Neural cell (in vitro differentiated cells): ENCODE measurements around the gene PFKFB1.

Source experiments
- EP300 ChIP-seq: fragments of 450-650 bp; conservative IDR thresholded peaks from 2 replicates; pipeline ENCODE4 v1.6.1; 2014; ENCODE audit warnings: antibody characterized with exemption, mild to moderate bottlenecking, moderate library complexity; ENCODE audit not compliant: poor library complexity, severe bottlenecking
- EZH2 ChIP-seq: fragments of 200-600, 300-800 bp; shearing (Covaris generic), sonication (generic); IDR thresholded peaks from 2 replicates; pipeline ENCODE4 v1.6.1; 2014; ENCODE audit warnings: antibody characterized with exemption, low read length, borderline replicate concordance, mild to moderate bottlenecking; ENCODE audit not compliant: insufficient read depth, poor library complexity, severe bottlenecking
- MXI1 ChIP-seq: fragments of 450-650 bp; conservative IDR thresholded peaks from 2 replicates; pipeline ENCODE4 v1.6.1; 2014; ENCODE audit warnings: antibody characterized with exemption, mild to moderate bottlenecking; ENCODE audit not compliant: poor library complexity, severe bottlenecking
- RAD21 ChIP-seq: fragments of 450-650 bp; conservative IDR thresholded peaks from 2 replicates; pipeline ENCODE4 v1.6.1; 2014; ENCODE audit warnings: antibody characterized with exemption, mild to moderate bottlenecking, moderate library complexity
- SMC3 ChIP-seq: fragments of 450-650 bp; conservative IDR thresholded peaks from 2 replicates; pipeline ENCODE4 v1.6.1; 2014; ENCODE audit warnings: antibody characterized with exemption, mild to moderate bottlenecking, moderate library complexity; ENCODE audit not compliant: poor library complexity
- TAF1 ChIP-seq: IDR thresholded peaks from 2 replicates; pipeline ENCODE4 v1.6.1; 2012; ENCODE audit warnings: low read depth
- TF ChIP-seq, protein P1 (sequence below): fragments of 450-650 bp; IDR thresholded peaks from 2 replicates; pipeline ENCODE4 v1.5.1; 2014; ENCODE audit warnings: antibody characterized with exemption, mild to moderate bottlenecking, moderate library complexity; ENCODE audit not compliant: poor library complexity, severe bottlenecking
- TF ChIP-seq, protein P2 (sequence below): IDR thresholded peaks from 2 replicates; pipeline ENCODE4 v1.6.1; 2012; ENCODE audit warnings: borderline replicate concordance

DNA sequence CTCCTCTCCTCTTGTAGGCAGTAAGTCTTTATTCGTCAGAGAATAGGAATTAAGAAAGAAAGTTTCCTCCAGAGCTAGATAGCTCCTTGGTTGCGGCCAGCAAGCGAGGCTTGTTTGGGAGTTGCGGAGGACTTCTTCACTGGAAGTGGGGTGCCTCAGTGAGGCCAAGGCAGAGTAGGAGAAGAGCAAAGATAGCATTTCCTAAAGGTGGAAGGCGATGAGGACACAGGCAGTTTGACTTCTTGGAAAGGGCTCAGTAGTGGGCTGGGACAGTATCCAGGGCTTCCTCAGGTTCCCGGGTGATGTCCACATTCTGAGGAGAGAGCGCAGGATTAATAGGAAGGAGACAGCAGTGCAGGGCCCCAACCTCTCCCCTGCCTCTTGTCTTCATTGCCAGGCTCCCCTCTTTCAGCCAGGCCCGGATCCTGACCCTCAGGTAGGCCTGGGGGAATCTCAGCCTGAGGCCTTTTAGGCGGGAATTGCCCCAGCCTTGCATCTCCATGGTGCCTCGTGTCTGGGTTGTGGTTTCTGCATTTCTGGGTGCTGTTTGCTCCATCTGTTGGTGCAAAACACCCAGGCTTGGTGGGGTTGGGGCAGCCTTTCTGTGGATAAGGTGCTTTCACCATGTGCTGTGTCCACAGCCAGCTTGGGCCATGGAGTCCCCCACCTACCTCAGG is 60.7 kb downstream of the PFKFB1 start:
- TF ChIP-seq, protein P1, sequence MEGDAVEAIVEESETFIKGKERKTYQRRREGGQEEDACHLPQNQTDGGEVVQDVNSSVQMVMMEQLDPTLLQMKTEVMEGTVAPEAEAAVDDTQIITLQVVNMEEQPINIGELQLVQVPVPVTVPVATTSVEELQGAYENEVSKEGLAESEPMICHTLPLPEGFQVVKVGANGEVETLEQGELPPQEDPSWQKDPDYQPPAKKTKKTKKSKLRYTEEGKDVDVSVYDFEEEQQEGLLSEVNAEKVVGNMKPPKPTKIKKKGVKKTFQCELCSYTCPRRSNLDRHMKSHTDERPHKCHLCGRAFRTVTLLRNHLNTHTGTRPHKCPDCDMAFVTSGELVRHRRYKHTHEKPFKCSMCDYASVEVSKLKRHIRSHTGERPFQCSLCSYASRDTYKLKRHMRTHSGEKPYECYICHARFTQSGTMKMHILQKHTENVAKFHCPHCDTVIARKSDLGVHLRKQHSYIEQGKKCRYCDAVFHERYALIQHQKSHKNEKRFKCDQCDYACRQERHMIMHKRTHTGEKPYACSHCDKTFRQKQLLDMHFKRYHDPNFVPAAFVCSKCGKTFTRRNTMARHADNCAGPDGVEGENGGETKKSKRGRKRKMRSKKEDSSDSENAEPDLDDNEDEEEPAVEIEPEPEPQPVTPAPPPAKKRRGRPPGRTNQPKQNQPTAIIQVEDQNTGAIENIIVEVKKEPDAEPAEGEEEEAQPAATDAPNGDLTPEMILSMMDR = no peak
- TF ChIP-seq MXI1 = no peak
- TF ChIP-seq EP300 = no peak
- TF ChIP-seq EZH2 = no peak
- TF ChIP-seq, protein P2, sequence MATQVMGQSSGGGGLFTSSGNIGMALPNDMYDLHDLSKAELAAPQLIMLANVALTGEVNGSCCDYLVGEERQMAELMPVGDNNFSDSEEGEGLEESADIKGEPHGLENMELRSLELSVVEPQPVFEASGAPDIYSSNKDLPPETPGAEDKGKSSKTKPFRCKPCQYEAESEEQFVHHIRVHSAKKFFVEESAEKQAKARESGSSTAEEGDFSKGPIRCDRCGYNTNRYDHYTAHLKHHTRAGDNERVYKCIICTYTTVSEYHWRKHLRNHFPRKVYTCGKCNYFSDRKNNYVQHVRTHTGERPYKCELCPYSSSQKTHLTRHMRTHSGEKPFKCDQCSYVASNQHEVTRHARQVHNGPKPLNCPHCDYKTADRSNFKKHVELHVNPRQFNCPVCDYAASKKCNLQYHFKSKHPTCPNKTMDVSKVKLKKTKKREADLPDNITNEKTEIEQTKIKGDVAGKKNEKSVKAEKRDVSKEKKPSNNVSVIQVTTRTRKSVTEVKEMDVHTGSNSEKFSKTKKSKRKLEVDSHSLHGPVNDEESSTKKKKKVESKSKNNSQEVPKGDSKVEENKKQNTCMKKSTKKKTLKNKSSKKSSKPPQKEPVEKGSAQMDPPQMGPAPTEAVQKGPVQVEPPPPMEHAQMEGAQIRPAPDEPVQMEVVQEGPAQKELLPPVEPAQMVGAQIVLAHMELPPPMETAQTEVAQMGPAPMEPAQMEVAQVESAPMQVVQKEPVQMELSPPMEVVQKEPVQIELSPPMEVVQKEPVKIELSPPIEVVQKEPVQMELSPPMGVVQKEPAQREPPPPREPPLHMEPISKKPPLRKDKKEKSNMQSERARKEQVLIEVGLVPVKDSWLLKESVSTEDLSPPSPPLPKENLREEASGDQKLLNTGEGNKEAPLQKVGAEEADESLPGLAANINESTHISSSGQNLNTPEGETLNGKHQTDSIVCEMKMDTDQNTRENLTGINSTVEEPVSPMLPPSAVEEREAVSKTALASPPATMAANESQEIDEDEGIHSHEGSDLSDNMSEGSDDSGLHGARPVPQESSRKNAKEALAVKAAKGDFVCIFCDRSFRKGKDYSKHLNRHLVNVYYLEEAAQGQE = no peak
- no peak for TF ChIP-seq RAD21
- no peak for TF ChIP-seq TAF1
- TF ChIP-seq SMC3 = no peak
